PC-3 (cell line): ENCODE results near the gene OCA2. TPM values are rescaled to one million over a fixed set of nuclear protein-coding genes. Genes with fewer than 3 reads are reported as not detected.

Experiments
- ATAC-seq: fragments of 200-7000 bp; cut with Tn5 transposase; 2 replicates; pipeline ENCODE4 v1.9.1; 2020; ENCODE audit warnings: mild to moderate bottlenecking, moderate library complexity
- BruUV-seq: library from RNA; stranded (reverse); fragments of 400-500 nt; replicated peaks from 2 replicates; lab custom pipeline; 2021; lab: Mats Ljungman, UMichigan
- CTCF ChIA-PET: fragments of 300-600 bp; sonication (Branson Sonifier 250); formaldehyde crosslinking; loops from one replicate; lab custom pipeline; 2022; ENCODE audit warnings: antibody characterized with exemption; lab: Charles Lee
- POLR2A ChIA-PET: fragments of 300-600 bp; sonication (Branson Sonifier 250); formaldehyde crosslinking; loops from one replicate; lab custom pipeline; 2022; ENCODE audit warnings: antibody characterized with exemption; ENCODE audit not compliant: unreplicated experiment; lab: Charles Lee
- DNase-seq: peaks from one replicate; pipeline ENCODE4 v3.0.0-alpha.2; 2015
- H2AFZ ChIP-seq: fragments of 300-600 bp; sonication (generic); 2 replicates; pipeline ENCODE4 v1.6.0; 2016; ENCODE audit warnings: antibody characterized with exemption, low read length
- H3F3A ChIP-seq: fragments of 300-600 bp; sonication (generic); one replicate; pipeline ENCODE4 v1.6.0; 2017; ENCODE audit warnings: antibody characterized with exemption, low read length, control low read depth, mild to moderate bottlenecking; ENCODE audit not compliant: unreplicated experiment
- H3K27ac ChIP-seq: fragments of 300-600 bp; sonication (generic); 2 replicates; pipeline ENCODE4 v1.5.1; 2016; ENCODE audit warnings: mild to moderate bottlenecking, low read length
- H3K27me3 ChIP-seq: fragments of 300-600 bp; sonication (generic); 2 replicates; pipeline ENCODE4 v1.6.1; 2016; ENCODE audit warnings: low read length, mixed read lengths
- H3K36me3 ChIP-seq: fragments of 300-600 bp; sonication (generic); 2 replicates; pipeline ENCODE4 v1.6.1; 2016; ENCODE audit warnings: low read depth, mixed run types, low read length, mixed read lengths
- H3K4me1 ChIP-seq: fragments of 300-600 bp; sonication (generic); 2 replicates; pipeline ENCODE4 v1.5.1; 2016; ENCODE audit warnings: low read length; ENCODE audit not compliant: insufficient read depth
- H3K4me2 ChIP-seq: fragments of 300-600 bp; sonication (generic); 2 replicates; pipeline ENCODE4 v1.6.0; 2016; ENCODE audit warnings: low read length
- H3K4me3 ChIP-seq: fragments of 300-600 bp; sonication (generic); 2 replicates; pipeline ENCODE4 v1.5.1; 2016; ENCODE audit warnings: mild to moderate bottlenecking, low read length, mixed read lengths
- H3K79me2 ChIP-seq: fragments of 300-600 bp; sonication (generic); 2 replicates; pipeline ENCODE4 v1.6.1; 2017; ENCODE audit warnings: low read length, mixed read lengths
- H3K9ac ChIP-seq: fragments of 300-600 bp; sonication (generic); 2 replicates; pipeline ENCODE4 v1.6.0; 2016; ENCODE audit warnings: mild to moderate bottlenecking, low read length
- H3K9me2 ChIP-seq: fragments of 300-600 bp; sonication (generic); replicated peaks from 2 replicates; pipeline ENCODE4 v1.6.1; 2016; ENCODE audit warnings: mixed run types, low read length, mixed read lengths
- H3K9me3 ChIP-seq: fragments of 300-600 bp; sonication (generic); 2 replicates; pipeline ENCODE4 v1.6.1; 2016; ENCODE audit warnings: low read length, mixed read lengths
- H4K20me1 ChIP-seq: fragments of 300-600 bp; sonication (generic); 2 replicates; pipeline ENCODE4 v1.6.1; 2016; ENCODE audit warnings: low read length, mixed read lengths
- CTCF ChIP-seq: fragments of 300-600 bp; sonication (generic); conservative IDR thresholded peaks from 2 replicates; pipeline ENCODE4 v1.5.1; 2017; ENCODE audit warnings: antibody characterized with exemption, low read depth, mild to moderate bottlenecking, low read length
- EZH2 ChIP-seq: fragments of 300-600 bp; sonication (generic); IDR thresholded peaks from one replicate; pipeline ENCODE4 v1.6.1; 2017; ENCODE audit warnings: antibody characterized with exemption, mild to moderate bottlenecking, low read length; ENCODE audit not compliant: unreplicated experiment
- EZH2phosphoT487 ChIP-seq: fragments of 300-600 bp; sonication (generic); IDR thresholded peaks from 2 replicates; pipeline ENCODE4 v1.6.1; 2018; ENCODE audit warnings: mild to moderate bottlenecking, antibody characterized with exemption, low read length, borderline replicate concordance
- intact Hi-C: fragments of 100-400 bp; cut with micrococcal nuclease; formaldehyde crosslinking; loops from 2 replicates; pipeline ENCODE4 v1.9.0; 2023
- total RNA-seq: library from RNA; depleted of rRNA; stranded (reverse); fragments of >200 nt; gene quantifications from 2 replicates; pipeline ENCODE4 v1.2.3, GENCODE V29; 2014

Gene OCA2
- total RNA-seq, 1 experiment from 2014 or later = not detected

- ATAC-seq (no peak), DNase-seq (no peak)
- Histone ChIP-seq H3K27me3 (peaks cover 7% of the 10 kb centered on the region; the same call in 1 of the 2 replicates), H3K79me2 (no peaks in the 10 kb centered on the region), H3K27ac (no peak overlapping the region), H2AFZ (peak overlapping the region; percentile 56; the same call in 1 of the 2 replicates), H3K9me3 (no peaks in the 10 kb centered on the region), H3K4me1 (peaks cover 6% of the 10 kb centered on the region), H3K36me3 (no peaks in the 10 kb centered on the region), H3K9me2 (no peaks in the 10 kb centered on the region), H3F3A (no peaks in the 10 kb centered on the region), H4K20me1 (no peaks in the 10 kb centered on the region), H3K4me3 (peak overlapping the region; percentile 39; the same call in 1 of the 2 replicates), H3K4me2 (peak overlapping the region; percentile 63), H3K9ac (no peak overlapping the region)
- intact Hi-C loops = no loop called here
- no TSS peak for BruUV-seq
- ChIA-PET POLR2A (no interaction called here), CTCF (no interaction called here)
- no peak for TF ChIP-seq EZH2phosphoT487
- TF ChIP-seq EZH2 = no peak
- no peak for TF ChIP-seq CTCF
Measured at GRCh38 chr15:28099555-28100140, 533 bp upstream of the OCA2 start.

- ATAC-seq = no peak
- H3K79me2 ChIP-seq = no peaks in the 10 kb centered on the region
- no peak for DNase-seq
- H3K4me3 ChIP-seq = no peak overlapping the region
- no peak overlapping the region for H3K9ac ChIP-seq
- POLR2A ChIA-PET = no interaction called here
- H4K20me1 ChIP-seq = no peaks in the 10 kb centered on the region
- no peak for TF ChIP-seq CTCF
- TF ChIP-seq EZH2 = no peak
- no peak for TF ChIP-seq EZH2phosphoT487
- H3K9me2 ChIP-seq = no peaks in the 10 kb centered on the region
- H3K36me3 ChIP-seq = no peaks in the 10 kb centered on the region
- H2AFZ ChIP-seq = no peak overlapping the region
- intact Hi-C loops = no loop called here
- H3K27me3 ChIP-seq = peaks cover 7% of the 10 kb centered on the region; the same call in 1 of the 2 replicates
- H3K4me2 ChIP-seq = no peak overlapping the region
- no TSS peak for BruUV-seq
- H3K4me1 ChIP-seq = peaks cover 6% of the 10 kb centered on the region
- no peaks in the 10 kb centered on the region for H3F3A ChIP-seq
- CTCF ChIA-PET = interaction anchor here (0.5 kb wide), 1 partner anchor 1207 kb away, joined by 4 read pairs; no protein-coding TSS in a partner anchor
- H3K9me3 ChIP-seq = no peaks in the 10 kb centered on the region
- H3K27ac ChIP-seq = no peak overlapping the region
Measured at GRCh38 chr15:28098360-28098765, 752 bp downstream of the OCA2 start.

GRCh38 chr15:28097656-28098359 lies 1.3 kb downstream of the OCA2 start:
- DNase-seq = no peak

More at GRCh38 chr15:28097656-28098359, 1.3 kb downstream of the OCA2 start:
- POLR2A ChIA-PET = no interaction called here
- Histone ChIP-seq H3K27me3 (peaks cover 7% of the 10 kb centered on the region; the same call in 1 of the 2 replicates), H2AFZ (no peak overlapping the region), H3K27ac (no peak overlapping the region), H3K4me2 (no peak overlapping the region), H3K36me3 (no peaks in the 10 kb centered on the region), H3K4me3 (no peak overlapping the region), H3K9ac (no peak overlapping the region), H3K4me1 (peaks cover 6% of the 10 kb centered on the region), H3K9me3 (no peaks in the 10 kb centered on the region), H3K79me2 (no peaks in the 10 kb centered on the region), H4K20me1 (no peaks in the 10 kb centered on the region), H3K9me2 (no peaks in the 10 kb centered on the region), H3F3A (no peaks in the 10 kb centered on the region)
- intact Hi-C loops = no loop called here
- TF ChIP-seq EZH2phosphoT487 (no peak), CTCF (no peak), EZH2 (no peak)
- CTCF ChIA-PET = no interaction called here
- no TSS peak for BruUV-seq
- ATAC-seq = no peak
